ENCODE results near the gene NCOR2. TPM values are rescaled to one million over a fixed set of nuclear protein-coding genes. Genes with fewer than 3 reads are reported as not detected.

Gene NCOR2
- total and polyA plus RNA-seq, 2 of the 8 experiments (the other 6 are each of a cell fraction or from before 2014, with no cell fraction given) = 14.8 to 275 TPM

DNA sequence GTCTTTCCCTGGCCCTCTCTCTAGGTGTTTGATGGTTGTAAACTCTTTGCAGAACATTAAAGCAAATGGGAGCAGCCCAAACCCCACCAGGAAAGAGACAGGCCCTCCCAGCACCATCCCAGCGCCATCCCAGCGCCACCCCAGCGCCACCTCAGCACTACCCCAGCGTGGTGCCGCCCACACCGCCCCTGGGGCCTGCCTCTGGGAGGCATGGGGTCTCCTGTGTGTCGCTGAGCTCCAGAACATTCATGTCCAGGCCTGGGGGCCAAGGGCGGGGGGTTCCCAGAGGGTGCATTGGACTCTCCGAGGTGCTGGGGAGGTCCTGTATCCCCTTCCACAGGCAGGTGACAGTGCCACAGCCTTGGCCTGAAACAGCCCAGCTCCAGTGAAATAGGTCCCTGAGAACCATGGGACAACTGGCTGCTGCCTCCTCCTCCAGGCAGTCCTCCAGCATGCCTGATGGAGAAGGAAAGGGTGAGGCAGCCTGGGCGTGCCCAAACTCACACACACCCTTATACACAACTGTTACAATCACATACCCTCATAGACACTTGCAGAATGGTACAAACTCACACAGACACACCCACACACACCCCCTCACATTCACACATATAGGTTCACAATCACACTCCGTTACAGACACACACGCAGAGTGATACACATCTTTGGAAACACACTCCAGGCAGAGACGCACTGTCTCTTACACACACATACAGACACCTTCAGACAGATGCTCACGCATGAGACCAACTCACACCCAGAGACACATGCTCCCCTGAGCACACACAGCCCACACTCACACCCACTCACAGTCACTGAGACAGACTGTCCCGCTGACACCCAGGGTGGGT, 44.4 kb upstream of the NCOR2 start (continued):
- TF ChIP-seq, protein P1, sequence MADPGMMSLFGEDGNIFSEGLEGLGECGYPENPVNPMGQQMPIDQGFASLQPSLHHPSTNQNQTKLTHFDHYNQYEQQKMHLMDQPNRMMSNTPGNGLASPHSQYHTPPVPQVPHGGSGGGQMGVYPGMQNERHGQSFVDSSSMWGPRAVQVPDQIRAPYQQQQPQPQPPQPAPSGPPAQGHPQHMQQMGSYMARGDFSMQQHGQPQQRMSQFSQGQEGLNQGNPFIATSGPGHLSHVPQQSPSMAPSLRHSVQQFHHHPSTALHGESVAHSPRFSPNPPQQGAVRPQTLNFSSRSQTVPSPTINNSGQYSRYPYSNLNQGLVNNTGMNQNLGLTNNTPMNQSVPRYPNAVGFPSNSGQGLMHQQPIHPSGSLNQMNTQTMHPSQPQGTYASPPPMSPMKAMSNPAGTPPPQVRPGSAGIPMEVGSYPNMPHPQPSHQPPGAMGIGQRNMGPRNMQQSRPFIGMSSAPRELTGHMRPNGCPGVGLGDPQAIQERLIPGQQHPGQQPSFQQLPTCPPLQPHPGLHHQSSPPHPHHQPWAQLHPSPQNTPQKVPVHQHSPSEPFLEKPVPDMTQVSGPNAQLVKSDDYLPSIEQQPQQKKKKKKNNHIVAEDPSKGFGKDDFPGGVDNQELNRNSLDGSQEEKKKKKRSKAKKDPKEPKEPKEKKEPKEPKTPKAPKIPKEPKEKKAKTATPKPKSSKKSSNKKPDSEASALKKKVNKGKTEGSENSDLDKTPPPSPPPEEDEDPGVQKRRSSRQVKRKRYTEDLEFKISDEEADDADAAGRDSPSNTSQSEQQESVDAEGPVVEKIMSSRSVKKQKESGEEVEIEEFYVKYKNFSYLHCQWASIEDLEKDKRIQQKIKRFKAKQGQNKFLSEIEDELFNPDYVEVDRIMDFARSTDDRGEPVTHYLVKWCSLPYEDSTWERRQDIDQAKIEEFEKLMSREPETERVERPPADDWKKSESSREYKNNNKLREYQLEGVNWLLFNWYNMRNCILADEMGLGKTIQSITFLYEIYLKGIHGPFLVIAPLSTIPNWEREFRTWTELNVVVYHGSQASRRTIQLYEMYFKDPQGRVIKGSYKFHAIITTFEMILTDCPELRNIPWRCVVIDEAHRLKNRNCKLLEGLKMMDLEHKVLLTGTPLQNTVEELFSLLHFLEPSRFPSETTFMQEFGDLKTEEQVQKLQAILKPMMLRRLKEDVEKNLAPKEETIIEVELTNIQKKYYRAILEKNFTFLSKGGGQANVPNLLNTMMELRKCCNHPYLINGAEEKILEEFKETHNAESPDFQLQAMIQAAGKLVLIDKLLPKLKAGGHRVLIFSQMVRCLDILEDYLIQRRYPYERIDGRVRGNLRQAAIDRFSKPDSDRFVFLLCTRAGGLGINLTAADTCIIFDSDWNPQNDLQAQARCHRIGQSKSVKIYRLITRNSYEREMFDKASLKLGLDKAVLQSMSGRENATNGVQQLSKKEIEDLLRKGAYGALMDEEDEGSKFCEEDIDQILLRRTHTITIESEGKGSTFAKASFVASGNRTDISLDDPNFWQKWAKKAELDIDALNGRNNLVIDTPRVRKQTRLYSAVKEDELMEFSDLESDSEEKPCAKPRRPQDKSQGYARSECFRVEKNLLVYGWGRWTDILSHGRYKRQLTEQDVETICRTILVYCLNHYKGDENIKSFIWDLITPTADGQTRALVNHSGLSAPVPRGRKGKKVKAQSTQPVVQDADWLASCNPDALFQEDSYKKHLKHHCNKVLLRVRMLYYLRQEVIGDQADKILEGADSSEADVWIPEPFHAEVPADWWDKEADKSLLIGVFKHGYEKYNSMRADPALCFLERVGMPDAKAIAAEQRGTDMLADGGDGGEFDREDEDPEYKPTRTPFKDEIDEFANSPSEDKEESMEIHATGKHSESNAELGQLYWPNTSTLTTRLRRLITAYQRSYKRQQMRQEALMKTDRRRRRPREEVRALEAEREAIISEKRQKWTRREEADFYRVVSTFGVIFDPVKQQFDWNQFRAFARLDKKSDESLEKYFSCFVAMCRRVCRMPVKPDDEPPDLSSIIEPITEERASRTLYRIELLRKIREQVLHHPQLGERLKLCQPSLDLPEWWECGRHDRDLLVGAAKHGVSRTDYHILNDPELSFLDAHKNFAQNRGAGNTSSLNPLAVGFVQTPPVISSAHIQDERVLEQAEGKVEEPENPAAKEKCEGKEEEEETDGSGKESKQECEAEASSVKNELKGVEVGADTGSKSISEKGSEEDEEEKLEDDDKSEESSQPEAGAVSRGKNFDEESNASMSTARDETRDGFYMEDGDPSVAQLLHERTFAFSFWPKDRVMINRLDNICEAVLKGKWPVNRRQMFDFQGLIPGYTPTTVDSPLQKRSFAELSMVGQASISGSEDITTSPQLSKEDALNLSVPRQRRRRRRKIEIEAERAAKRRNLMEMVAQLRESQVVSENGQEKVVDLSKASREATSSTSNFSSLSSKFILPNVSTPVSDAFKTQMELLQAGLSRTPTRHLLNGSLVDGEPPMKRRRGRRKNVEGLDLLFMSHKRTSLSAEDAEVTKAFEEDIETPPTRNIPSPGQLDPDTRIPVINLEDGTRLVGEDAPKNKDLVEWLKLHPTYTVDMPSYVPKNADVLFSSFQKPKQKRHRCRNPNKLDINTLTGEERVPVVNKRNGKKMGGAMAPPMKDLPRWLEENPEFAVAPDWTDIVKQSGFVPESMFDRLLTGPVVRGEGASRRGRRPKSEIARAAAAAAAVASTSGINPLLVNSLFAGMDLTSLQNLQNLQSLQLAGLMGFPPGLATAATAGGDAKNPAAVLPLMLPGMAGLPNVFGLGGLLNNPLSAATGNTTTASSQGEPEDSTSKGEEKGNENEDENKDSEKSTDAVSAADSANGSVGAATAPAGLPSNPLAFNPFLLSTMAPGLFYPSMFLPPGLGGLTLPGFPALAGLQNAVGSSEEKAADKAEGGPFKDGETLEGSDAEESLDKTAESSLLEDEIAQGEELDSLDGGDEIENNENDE (IDR thresholded peaks at IDR 0.05; ENCODE audit: insufficient replicate concordance, low read length) = no peak
- no peak for TF ChIP-seq SP1 (IDR thresholded peaks at IDR 0.05; ENCODE audit: low read depth, low read length)
- no peak for TF ChIP-seq TEAD4 (IDR thresholded peaks at IDR 0.05; ENCODE audit: low read depth, low read length)
- no peak for TF ChIP-seq JUN (IDR thresholded peaks at IDR 0.05; ENCODE audit: low read depth, low read length)
- TF ChIP-seq CHD1 (IDR thresholded peaks at IDR 0.05; ENCODE audit: low read depth, low read length) = no peak
- TF ChIP-seq KDM1A (IDR thresholded peaks at IDR 0.05; ENCODE audit: borderline replicate concordance, low read length) = no peak
- no peak for TF ChIP-seq TBP (IDR thresholded peaks at IDR 0.05; ENCODE audit: low read depth, low read length)
- TF ChIP-seq RXRA (IDR thresholded peaks at IDR 0.05; ENCODE audit: insufficient read depth, low read depth, low read length) = no peak
- no peak for TF ChIP-seq CBX5 (IDR thresholded peaks at IDR 0.05; ENCODE audit: low read depth, low read length)

Measured in H1 (cell line).